ENCODE measurements around the gene LCN6. TPM values are rescaled to one million over a fixed set of nuclear protein-coding genes. Genes with fewer than 3 reads are reported as not detected.

LCN6 gene
- total RNA-seq, 3 donors from 2014 or later: 1.0 to 8.5 (median 4.7) TPM

DNA sequence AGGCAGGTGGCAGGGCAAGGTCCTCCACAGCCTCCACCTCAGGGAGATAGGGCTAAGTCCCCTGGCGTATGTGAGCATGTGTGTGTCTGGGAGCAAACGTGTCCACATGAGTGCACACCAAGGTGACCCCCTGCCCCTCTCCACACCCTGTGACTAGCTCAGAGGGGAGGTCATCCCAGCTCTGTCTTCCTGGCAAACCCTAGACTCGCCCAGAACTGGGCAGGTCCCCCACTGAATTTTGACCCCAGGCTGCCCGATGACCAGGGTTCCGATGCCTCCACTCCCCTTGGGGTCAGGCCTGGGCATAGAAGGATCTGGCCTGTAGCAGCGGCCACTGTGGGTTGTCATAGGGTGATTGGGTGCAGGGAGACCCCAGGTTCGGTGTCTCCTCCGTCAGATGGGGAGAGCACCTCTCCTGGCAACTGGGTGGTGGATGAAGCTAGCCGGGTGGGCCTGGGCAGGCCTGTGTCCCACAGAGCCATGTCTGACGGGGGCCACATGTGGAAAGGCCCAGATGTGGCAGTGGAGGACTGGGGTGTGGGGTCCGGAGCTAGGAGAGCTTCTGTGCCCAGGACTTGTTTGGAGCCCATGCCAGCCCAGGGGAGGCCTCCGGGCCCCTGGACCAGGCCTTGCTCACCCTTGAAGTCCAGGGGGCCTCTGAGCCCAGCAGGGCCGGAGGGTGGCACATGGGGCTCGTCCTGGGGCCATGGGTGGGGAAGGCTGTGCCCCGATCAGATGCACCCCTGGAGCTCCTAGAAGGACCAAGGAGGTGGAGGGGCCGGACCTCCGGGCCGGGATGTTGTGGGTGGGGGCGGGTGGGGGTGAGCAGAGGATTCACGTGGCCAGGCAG is 29.8 kb downstream of the LCN6 start:
- Histone ChIP-seq H3K9me3 (no peaks in the 10 kb centered on the region), H3K4me1 (ENCODE audit: low read depth) (peaks cover 6% of the 10 kb centered on the region), H3K36me3 (ENCODE audit: low read depth) (no peaks in the 10 kb centered on the region), H3K4me3 (no peak overlapping the region)
- TF ChIP-seq, protein P1, sequence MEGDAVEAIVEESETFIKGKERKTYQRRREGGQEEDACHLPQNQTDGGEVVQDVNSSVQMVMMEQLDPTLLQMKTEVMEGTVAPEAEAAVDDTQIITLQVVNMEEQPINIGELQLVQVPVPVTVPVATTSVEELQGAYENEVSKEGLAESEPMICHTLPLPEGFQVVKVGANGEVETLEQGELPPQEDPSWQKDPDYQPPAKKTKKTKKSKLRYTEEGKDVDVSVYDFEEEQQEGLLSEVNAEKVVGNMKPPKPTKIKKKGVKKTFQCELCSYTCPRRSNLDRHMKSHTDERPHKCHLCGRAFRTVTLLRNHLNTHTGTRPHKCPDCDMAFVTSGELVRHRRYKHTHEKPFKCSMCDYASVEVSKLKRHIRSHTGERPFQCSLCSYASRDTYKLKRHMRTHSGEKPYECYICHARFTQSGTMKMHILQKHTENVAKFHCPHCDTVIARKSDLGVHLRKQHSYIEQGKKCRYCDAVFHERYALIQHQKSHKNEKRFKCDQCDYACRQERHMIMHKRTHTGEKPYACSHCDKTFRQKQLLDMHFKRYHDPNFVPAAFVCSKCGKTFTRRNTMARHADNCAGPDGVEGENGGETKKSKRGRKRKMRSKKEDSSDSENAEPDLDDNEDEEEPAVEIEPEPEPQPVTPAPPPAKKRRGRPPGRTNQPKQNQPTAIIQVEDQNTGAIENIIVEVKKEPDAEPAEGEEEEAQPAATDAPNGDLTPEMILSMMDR (IDR thresholded peaks at IDR 0.05): no peak
- no peak for DNase-seq
- intact Hi-C loops (cut with DNase I, micrococcal nuclease): no loop called here
- no peak for ATAC-seq

DNA sequence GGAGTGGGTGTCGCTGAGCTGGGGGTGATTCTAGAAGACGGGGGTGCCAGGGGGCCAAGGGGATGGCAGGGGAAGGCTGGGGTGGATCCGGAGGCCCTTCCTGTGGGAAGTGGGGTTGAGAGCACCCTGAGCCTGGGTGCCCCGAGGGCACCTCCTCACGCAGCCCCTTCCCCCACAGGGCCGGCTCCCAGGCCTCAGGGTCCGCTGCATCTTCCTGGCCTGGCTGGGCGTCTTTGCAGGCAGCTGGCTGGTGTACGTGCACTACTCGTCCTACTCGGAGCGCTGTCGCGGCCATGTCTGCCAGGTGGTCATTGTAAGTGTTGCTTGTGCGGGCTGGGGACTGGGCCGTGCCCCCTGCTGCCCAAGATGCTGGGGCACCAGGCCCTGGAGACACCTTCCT is 30.9 kb downstream of the LCN6 start:
- DNase-seq (no peak), ATAC-seq (no peak)
- intact Hi-C loops (cut with DNase I, micrococcal nuclease): no loop called here
- H3K9me3 ChIP-seq: no peaks in the 10 kb centered on the region
- TF ChIP-seq, protein P1 (IDR thresholded peaks at IDR 0.05): no peak
- H3K4me3 ChIP-seq: no peak overlapping the region
- peaks cover 6% of the 10 kb centered on the region for H3K4me1 ChIP-seq (ENCODE audit: low read depth)
- H3K36me3 ChIP-seq (ENCODE audit: low read depth): no peaks in the 10 kb centered on the region

DNA sequence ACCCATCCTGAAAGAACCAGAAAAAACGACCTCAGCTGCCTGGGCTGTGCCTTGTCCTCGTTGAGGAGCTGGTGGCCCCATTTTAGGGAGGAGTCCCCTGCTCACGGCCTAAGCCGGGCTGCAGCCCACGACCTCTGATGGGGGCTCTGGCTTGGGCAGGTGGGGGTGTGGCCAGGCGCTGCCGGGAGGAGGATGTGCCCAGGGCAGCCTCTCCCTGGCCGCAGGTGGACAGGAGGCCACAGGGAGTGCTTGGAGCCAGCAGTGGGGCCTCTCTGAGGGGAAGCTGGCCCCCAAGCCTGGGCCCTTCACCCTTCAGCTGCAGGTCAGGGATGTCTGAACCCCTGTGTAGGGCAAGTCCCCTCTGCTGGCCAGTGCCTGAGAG is 33.4 kb downstream of the LCN6 start:
- ATAC-seq (no peak), DNase-seq (no peak)
- no peaks in the 10 kb centered on the region for H3K9me3 ChIP-seq
- TF ChIP-seq, protein P1 (IDR thresholded peaks at IDR 0.05): no peak
- no peaks in the 10 kb centered on the region for H3K36me3 ChIP-seq (ENCODE audit: low read depth)
- H3K4me1 ChIP-seq (ENCODE audit: low read depth): peaks cover 12% of the 10 kb centered on the region
- H3K4me3 ChIP-seq: no peak overlapping the region
- intact Hi-C loops (cut with DNase I, micrococcal nuclease): no loop called here

DNA sequence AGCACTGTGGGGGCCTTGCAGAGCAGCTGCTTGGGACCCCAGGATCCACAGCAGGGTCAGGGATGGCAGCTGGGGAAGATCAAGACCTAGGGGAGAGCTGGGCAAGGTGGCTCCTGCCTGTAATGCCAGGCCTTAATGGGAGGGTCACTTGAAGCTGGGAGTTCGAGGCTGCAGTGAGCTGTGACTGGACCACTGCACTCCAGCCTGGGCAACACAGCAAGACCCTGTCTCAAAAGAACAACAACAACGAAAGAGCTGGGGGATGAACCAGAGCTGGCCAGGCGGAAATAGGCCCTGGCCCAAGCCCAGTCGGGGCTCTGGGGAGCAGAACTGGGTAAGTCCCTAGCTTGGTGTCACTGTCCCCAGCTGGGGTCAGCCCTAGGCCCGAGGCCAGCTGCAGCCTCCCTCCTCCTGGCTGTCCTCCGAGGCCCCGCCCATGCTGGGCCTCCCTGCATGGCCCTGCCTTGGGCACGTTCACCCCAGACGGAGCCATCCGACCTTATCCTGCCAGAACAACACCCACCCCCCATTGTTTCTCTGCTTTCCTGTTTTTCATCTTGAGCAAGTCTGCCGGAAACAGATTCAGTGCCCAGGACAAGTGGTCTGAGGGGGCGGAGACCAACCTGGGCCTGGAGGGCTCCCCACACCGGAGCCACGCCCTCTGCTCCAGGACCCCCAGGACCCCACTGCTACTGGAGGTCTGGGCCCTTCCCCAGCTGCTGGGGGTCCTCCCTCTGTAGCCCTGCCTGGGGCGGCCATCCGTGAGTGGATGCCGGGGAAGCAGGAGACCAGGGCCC is 34.0 kb downstream of the LCN6 start:
- Histone ChIP-seq H3K9me3 (no peaks in the 10 kb centered on the region), H3K36me3 (ENCODE audit: low read depth) (no peaks in the 10 kb centered on the region), H3K4me3 (no peak overlapping the region), H3K4me1 (ENCODE audit: low read depth) (peaks cover 11% of the 10 kb centered on the region)
- DNase-seq: no peak
- no peak for ATAC-seq
- intact Hi-C loops (cut with DNase I, micrococcal nuclease): no loop called here
- TF ChIP-seq, protein P1 (IDR thresholded peaks at IDR 0.05): no peak

DNA sequence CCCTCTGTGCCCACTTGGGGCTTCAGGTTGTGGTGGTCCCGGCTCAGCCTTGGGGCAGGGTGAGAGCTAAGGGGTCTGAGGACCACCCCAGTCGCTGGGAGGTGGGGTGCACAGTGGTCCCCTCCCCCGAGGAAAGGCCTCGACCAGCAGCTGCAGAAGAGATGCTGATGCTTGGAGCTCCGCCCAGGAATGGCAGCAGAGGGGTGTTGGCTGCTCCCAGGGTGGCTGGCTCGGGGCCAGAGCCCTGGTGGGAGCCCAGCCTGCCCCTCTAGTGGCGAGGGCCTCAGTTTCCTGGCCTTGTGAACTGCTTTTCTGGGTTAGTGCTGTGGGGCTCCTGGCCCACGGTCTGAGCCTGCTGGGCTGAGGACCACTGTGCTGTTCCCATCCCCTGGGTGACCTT is 34.8 kb downstream of the LCN6 start:
- TF ChIP-seq, protein P1 (IDR thresholded peaks at IDR 0.05): no peak
- intact Hi-C loops (cut with DNase I, micrococcal nuclease): no loop called here
- Histone ChIP-seq H3K4me3 (no peak overlapping the region), H3K36me3 (ENCODE audit: low read depth) (no peaks in the 10 kb centered on the region), H3K4me1 (ENCODE audit: low read depth) (peaks cover 6% of the 10 kb centered on the region), H3K9me3 (no peaks in the 10 kb centered on the region)
- DNase-seq: no peak
- no peak for ATAC-seq
